ENCODE data around the gene COMMD4. TPM values are rescaled to one million over a fixed set of nuclear protein-coding genes. Genes with fewer than 3 reads are reported as not detected.
"Not testable (repeated sequence)": the region's sequence is repeated elsewhere in the genome, so short reads cannot be mapped to it uniquely, and the experiment has no call there.

The COMMD4 gene
- total and polyA plus RNA-seq, 2 of the 8 experiments (the other 6 are each of a cell fraction or from before 2014, with no cell fraction given) = 131 to 236 TPM

DNA sequence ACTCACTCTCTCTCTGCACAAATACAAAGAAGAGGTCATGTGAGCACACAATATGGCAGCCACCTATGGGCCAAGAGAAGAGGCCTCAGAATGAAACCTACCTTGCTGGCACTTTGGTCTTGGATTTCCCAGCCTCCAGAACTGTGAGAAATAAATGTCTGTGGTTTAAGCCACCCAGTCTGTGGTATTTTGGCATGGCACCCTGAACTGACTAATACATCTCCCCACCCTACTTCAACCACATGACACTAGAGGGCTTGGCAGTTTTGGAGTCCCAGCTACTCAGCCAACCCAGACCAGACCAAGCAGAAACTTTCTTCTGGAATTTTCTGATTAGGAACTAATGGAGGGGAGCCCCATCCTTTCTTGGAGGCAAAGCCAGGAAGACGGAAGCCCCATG lies 23.3 kb upstream of the COMMD4 start:
- H3K14ac ChIP-seq (ENCODE audit: insufficient read length); H4K8ac ChIP-seq (ENCODE audit: extremely low read depth, insufficient read depth, low read length); H2BK5ac ChIP-seq (ENCODE audit: low read depth, low read length); H3K18ac ChIP-seq (ENCODE audit: extremely low read depth, low read length); H2AFZ ChIP-seq (ENCODE audit: low read length); H3K4ac ChIP-seq (replicated peaks; ENCODE audit: insufficient read length, low read depth, low read length); H2BK120ac ChIP-seq (replicated peaks; ENCODE audit: low read depth, low read length); POLR2A ChIA-PET (ENCODE audit: partially characterized antibody); H3K27me3 ChIP-seq (replicated peaks in 1 of 4; ENCODE audit: control insufficient read depth in 3 of 4, extremely low read depth in 1 of 4, insufficient read depth in 3 of 4, low read length in 3 of 4); H2BK12ac ChIP-seq (ENCODE audit: low read depth, low read length); DNase-seq (ENCODE audit: low read depth in 1 of 2, low spot score in 2 of 2); H3K4me2 ChIP-seq (ENCODE audit: insufficient read depth in 1 of 2, low read depth in 2 of 2, low read length in 2 of 2); H2BK15ac ChIP-seq (ENCODE audit: low read length); CTCF ChIA-PET (ENCODE audit: partially characterized antibody); H3K79me1 ChIP-seq (ENCODE audit: low read depth, low read length); H3K9ac ChIP-seq (replicated peaks in 1 of 4; ENCODE audit: extremely low read depth in 1 of 4, low read depth in 3 of 4, low read length in 3 of 4); H3K79me2 ChIP-seq (ENCODE audit: control insufficient read depth in 1 of 2, insufficient read depth in 2 of 2, low read length in 2 of 2); H3K27ac ChIP-seq (ENCODE audit: low read depth, low read length); H3K56ac ChIP-seq (replicated peaks; ENCODE audit: insufficient read length, low read depth, low read length); H3K23me2 ChIP-seq (ENCODE audit: low read depth, low read length); FAIRE-seq; H4K5ac ChIP-seq (ENCODE audit: insufficient read length, low read depth, low read length); H4K91ac ChIP-seq (replicated peaks; ENCODE audit: insufficient read length, low read length); H3K4me3 ChIP-seq (ENCODE audit: extremely low read depth in 1 of 4, insufficient read depth in 2 of 4, low read depth in 3 of 4, low read length in 4 of 4); H3K9me3 ChIP-seq (ENCODE audit: insufficient read depth in 2 of 2, low read depth in 1 of 2, low read length in 1 of 2); H3K23ac ChIP-seq (ENCODE audit: insufficient read length); H2BK20ac ChIP-seq (ENCODE audit: low read length); H3K36me3 ChIP-seq (ENCODE audit: control insufficient read depth in 2 of 4, insufficient read depth in 4 of 4, low read length in 3 of 4); H4K20me1 ChIP-seq (replicated peaks in 1 of 2; ENCODE audit: control insufficient read depth in 1 of 2, insufficient read depth in 2 of 2, low read length in 2 of 2); H2AK5ac ChIP-seq (ENCODE audit: low read depth, low read length); H3K4me1 ChIP-seq (replicated peaks in 1 of 4; ENCODE audit: control insufficient read depth in 3 of 4, insufficient read depth in 4 of 4, low read length in 3 of 4): not testable (repeated sequence)
- WGBS, 2 experiments (ENCODE audit: extremely low coverage in 1 of 2, insufficient coverage in 1 of 2, insufficient read length in 1 of 2, insufficient replicate concordance in 2 of 2, low coverage in 1 of 2, low lambda C conversion rate in 2 of 2, missing lambda C conversion rate in 1 of 2) = 100% methylated on average over 1 of the region's 1 CpG; no CpG with 5 or more reads in 1 of the 2 experiments
